ENCODE measurements around the gene C22orf31.
A peak's percentile ranks its signal among the peaks of the same experiment; 100 is the strongest.
"Not testable (repeated sequence)": the region's sequence is repeated elsewhere in the genome, so short reads cannot be mapped to it uniquely, and the experiment has no call there.

C22orf31 gene

DNA sequence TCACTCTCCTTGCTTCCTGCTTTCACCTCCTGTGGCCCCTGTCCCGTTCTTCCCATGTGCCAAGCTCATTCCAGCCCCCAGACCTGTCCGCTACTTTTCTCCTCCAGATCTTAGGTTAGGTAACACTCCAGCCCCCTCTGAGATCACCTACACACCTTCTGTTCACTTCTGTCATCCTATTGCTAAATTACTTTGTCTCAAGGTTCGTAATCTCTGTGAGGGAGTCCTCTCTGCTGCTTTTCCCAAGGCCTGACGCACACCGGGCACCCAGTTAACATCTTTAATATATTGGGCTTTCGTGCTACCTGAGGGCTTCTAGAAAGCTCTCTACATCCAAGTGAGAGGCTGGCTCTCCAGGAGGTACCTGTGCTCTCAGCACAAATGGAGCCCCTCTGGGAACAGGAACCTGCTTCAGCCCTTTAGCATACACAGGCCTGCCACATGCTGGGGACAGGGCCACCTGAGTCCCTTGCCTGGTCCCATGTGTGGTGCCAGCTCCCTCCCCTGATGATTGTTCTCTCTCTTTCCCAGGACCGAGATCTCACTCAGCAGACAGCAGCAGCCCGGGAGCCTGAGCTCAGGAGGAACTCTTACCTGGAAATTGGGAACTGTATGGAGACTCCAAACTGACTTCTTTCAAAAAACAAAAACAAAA lies 8.5 kb downstream of the C22orf31 start:
- DNase-seq: no peak

DNA sequence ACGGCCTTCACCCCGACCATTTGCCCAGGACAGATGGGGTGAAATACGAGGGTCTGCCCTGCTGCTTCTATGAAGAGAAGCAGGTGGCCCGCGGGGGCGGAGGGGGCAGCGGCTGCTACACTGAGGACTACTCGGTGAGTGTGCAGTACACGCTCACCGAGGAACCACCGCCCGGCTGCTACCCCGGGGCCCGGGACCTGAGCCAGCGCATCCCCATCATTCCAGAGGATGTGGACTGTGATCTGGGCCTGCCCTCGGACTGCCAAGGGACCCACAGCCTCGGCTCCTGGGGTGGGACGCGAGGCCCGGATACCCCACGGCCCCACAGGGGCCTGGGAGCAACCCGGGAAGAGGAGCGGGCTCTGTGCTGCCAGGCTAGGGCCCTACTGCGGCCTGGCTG lies 11.2 kb downstream of the C22orf31 start:
- DNase-seq: no peak

DNA sequence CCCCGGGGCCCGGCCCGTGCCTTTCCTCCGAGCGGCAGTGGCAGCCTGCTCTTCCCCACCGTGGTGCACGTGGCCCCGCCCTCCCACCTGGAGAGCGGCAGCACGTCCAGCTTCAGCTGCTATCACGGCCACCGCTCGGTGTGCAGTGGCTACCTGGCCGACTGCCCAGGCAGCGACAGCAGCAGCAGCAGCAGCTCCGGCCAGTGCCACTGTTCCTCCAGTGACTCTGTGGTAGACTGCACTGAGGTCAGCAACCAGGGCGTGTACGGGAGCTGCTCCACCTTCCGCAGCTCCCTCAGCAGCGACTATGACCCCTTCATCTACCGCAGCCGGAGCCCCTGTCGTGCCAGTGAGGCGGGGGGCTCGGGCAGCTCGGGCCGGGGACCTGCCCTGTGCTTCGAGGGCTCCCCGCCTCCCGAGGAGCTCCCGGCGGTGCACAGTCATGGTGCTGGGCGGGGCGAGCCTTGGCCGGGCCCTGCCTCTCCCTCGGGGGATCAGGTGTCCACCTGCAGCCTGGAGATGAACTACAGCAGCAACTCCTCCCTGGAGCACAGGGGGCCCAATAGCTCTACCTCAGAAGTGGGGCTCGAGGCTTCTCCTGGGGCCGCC lies 11.9 kb downstream of the C22orf31 start:
- DNase-seq: no peak

DNA sequence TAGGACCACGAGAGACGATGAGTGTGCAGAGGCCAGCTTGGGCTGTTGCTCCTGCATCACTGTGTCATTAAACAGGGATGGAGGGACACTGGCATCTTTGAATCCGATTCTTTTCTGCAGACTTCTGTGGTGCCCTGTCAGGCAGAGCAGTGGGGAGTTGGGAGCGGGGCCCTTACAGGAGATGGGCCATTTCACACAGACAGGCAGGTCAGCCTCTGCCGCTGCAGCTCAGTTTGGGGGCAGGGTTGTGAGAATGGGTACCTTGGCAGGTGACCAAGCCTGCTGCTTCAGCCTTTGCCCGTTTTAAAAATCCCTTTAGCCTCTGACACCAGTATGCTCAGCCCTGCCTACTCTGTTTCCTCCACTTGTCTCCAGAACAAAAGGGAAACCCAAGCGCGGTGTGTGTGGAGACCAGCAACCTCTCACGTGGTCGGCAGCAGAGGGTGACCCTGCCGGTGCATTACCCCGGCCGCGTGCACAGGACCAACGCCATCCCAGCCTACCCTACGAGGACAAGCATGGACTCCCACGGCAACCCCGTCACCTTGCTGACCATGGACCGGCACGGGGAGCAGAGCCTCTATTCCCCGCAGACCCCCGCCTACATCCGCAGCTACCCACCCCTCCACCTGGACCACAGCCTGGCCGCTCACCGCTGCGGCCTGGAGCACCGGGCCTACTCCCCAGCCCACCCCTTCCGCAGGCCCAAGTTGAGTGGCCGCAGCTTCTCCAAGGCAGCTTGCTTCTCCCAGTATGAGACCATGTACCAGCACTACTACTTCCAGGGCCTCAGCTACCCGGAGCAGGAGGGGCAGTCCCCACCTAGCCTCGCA lies 12.6 kb downstream of the C22orf31 start:
- no peak for DNase-seq

DNA sequence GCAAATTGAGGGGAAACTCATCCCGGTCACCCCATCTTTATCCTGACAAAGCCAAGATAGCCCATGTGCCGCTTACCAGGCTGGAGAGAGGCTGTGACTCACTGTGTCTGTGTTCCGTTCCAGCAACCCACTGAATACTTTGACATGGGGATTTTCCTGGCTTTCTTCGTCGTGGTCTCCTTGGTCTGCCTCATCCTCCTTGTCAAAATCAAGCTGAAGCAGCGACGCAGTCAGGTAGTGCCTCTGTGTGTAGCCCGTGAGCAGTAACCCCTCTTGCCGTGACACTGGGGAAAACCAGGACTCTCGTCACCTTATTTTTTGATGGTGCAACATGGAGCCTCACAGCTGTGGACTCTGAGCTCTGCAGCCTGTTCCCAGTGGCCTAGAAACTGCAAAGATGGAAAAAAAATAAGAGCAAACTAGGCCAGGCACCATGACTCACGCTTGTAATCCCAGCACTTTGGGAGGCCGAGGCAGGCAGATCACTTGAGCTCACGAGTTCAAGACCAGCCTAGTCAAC lies 16.9 kb downstream of the C22orf31 start:
- DNase-seq: no peak

DNA sequence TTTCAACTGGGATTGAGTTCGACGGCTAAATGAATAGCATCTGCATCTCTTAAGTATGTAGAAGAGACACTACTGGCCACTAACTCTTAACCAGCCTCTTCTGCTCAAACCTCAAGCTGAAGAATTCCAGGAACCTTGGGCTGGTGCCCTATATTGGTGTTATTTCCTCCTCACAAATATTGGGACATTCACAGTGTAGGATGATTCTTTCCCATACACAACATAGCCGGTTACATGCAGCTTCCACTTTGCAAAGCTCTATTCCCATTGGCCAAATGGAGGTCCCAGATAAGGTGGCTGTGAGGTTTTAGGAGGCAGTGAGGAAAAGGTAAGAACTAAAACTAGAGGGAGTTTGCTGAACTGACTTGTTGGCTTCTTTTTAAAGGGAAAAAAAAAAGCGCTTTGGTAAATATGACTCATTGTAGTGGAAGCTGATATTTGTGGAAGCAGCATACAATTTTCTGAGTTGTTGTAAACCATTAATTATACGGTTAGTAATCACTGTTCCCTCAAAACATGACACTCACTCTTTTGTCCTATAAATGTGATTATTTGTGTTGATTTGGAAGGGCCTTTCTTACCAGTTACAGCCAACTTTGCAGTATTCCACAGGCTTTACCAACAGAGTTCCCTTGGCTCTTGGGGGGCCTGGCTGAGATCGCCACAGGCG lies 17.6 kb downstream of the C22orf31 start:
- DNase-seq: no peak

DNA sequence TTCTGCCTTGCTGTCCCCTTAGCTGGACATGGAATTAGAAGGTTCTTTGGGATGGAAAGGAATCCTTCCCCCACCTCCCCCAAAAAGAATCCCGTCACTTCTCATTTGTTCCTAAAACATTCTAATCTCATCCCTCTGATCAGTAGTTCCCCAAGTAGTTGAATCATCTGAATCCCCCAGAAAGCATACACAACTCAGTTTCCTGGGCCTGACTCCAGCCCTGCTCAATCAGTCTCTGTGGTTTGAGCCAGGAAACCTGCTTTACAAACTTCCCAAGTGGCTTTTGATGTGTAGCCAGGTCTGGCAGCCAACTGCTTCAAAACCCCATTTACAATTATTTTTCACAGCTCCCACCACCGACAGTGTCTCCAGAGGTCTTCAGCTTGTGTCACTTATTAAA lies 20.2 kb downstream of the C22orf31 start:
- DNase-seq: no peak

DNA sequence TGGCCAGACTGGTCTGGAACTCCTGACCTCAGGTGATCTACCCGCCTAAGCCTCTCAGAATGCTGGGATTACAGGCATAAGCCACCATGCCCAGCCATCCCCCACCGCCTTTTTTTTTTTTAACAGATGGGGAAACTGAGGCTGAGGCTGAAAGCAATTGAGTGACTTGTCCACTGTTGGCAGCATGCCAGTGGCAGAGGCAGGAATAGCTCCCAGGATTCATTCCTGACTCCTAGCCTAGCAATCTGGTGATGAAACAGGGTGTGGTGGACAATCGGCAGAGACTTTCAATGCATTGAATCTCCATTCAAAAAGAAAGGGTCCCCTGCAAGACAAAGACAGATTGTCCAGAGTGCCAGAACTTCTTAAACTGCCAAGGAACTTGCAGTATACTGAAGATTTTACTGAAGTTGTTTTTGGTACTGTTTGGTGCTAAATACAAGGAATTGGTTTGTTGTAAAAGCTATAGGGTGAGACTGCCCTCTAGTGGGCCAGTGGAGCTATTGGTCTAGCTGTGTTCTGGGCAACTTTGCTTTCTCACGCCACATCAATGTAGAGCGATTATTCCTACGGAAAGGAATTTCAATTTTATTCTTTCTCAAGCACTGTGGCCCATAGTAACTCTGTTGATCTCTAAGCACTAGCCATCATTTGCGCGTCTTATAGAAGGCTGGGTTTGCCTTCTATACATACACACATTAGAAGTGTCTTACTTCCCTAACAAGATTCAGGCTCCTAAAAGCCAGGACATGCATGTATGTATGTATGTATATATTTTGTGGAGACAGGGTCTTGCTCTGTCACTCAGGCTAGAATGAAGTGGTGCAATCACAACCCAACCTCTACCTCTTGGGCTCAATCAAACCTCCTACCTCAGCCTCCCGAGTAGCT lies 21.0 kb downstream of the C22orf31 start:
- DNase-seq: peak; percentile 30 to 64

DNA sequence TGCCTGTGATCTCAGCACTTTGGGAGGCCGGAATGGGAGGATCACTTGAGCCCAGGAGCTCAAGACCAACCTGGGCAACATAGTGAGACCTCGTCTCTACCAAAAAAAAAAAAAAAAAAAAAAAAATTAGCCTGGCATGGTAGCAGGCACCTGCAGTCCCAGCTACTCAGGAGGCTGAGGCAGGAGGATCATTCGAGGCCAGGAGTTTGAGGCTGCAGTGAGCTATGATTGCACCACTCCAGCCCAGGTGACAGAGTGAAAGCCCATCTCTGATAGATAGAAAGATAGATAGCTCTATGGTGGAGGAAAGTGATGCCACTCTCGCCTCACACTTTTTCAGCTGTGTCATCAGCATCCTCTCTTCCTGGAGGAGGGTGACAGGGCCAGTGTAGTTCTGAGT lies 21.9 kb downstream of the C22orf31 start:
- DNase-seq: not testable (repeated sequence)

DNA sequence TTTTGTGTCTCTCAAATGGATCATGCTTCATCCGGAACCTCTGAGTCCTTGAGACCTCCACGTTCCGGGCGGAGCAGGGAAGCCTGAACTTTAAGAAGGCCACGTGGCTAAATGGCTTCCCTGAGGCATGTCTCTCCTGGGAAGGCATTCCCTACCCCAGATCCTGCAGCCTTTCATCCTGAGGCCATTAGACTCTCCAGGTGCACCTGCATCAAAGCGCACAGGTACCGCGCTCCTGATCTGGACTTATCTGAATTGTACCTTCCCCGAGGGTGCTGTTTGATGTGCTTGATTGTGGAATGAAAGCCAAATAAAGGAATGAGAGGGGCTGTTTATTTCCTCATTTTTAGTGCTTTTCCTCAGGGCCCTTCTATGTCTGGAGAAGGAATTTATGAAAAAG lies 22.5 kb downstream of the C22orf31 start:
- DNase-seq: no peak

DNA sequence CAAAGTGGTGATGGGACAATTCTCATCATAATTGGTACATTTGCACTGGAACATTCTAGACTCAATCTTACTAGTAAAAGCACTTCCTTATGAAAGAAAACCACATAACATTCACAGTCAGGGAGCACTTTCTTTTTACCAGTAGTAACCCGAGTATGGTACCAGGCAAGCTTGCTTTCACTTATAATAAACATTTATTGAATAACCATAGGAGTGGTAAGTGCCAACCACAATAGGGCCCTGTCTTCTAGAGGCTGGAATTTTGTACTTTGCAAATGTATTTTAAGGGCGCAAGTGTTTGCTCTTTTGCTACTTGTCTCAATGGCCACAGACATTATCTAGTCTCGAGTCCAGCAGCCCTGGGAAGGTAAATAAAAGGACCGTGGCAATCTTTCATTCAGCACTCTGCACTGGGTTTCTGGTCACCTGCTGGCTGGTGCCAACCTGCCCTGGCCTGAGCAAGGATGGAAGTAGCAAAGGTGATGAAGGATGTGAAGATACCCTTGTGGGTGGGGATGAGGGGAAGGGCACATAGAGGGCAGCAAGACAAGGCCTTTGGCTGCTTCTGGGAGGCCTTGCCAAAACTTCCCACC lies 24.2 kb downstream of the C22orf31 start:
- no peak for DNase-seq

DNA sequence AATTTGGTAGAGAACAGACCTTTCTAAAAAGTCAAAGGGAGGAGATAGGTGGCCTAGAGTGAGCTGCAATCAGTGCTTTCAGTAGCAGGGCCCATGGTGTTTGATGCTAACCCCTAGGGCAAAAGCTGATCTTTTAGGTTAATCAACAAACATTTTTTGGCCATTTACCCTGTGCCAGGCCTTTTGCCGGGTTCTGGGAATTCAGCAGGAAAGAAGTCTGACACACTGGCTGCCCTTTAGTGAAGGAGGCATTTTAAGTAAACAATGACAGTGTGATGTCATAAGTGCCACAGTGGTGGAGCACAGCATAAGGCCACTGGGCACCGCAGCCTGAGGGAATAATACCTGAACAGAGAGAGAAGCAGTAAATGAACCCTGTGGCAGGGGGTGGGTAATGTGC lies 29.0 kb downstream of the C22orf31 start:
- DNase-seq: no peak

DNA sequence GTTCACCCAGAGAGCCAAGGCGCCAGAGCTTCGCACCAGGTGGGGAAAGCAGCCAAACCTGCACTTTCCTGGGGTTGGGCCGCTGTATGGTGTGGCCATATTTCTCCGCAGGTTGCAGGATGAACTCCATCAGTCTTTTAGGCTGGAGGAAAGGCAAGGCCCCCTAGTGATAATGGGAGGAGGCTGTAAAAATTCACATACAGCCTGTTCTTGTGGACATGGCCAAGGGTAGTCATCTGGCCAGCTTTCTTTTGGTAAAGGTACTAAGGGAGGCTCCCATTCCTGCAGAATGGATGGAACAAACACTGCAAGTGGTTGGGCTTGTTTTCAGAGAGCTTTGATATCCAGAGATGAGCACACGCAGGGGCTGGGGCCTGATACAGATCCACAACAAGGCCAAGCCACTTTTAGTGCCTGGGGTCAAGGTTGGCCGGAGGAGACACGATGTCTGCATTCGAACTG lies 29.6 kb downstream of the C22orf31 start:
- DNase-seq: no peak

DNA sequence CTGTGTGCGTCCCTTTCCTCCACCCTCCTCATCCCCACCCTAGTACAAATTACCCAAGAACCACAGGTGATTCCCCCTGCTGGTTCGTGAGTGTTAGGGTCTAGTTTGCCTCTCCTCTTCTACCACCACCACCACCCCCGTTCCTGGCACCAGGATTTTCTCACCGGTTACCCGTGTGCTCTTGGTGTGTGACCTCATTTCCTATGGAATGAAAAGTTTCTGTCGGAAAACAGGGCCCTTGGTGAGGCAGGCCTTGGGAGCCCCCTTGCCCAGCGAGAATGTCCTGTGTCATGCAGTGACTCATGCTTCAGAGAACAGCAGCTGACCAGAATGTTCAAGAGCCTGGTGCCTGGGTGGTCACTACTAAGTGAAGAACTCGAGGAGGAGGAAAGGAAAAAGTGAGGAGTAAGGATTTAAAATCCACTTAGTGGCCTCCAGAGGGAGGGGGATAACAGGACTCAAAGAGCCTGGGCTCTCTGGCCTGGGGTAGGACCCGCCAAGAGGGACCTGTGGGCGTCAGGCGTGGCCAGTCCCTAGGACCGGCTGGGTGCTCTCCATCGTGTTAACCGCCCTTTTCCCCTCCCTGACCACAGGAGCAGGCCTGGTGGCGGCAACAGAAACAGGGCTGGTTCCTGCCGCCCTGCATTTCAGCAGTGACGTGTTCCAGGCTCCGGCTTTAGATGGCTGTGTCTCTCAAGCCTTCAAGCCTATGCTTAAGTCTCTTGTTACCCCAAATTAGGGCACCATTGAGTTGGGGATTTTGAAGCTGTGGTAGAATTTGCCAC lies 30.2 kb downstream of the C22orf31 start:
- DNase-seq: peak; percentile 44 to 71

DNA sequence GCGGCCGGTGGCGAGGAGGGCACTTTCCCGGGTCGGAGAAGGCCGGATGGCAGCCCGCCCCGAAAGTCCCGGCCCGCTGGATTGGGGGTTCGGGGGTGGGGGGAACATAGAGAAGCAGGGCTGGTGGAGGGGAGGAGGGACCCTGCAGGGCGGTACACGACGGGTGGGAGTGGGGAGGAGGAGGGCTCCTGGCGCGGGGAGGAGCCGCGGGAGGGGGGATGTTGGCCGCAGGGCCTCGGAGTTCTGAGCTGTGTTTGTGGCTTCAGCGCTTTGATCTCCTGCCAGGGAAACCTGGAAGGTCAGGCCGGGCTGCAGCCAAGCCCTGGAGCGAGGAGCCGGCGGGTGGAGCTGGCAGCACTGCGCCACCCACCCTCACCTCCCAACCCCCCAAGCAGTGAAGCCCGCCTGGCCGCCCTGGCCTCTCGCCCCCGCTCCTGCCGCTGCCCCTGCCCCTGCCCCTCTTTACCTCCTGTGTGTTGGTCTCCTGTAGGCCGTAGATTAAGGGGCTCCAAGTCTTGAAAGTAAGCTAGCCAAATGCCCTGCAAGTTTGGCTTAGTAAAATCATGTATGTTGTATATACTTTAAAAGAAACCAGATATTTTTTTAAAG lies 30.9 kb downstream of the C22orf31 start:
- peak; percentile 1 to 6 for DNase-seq

DNA sequence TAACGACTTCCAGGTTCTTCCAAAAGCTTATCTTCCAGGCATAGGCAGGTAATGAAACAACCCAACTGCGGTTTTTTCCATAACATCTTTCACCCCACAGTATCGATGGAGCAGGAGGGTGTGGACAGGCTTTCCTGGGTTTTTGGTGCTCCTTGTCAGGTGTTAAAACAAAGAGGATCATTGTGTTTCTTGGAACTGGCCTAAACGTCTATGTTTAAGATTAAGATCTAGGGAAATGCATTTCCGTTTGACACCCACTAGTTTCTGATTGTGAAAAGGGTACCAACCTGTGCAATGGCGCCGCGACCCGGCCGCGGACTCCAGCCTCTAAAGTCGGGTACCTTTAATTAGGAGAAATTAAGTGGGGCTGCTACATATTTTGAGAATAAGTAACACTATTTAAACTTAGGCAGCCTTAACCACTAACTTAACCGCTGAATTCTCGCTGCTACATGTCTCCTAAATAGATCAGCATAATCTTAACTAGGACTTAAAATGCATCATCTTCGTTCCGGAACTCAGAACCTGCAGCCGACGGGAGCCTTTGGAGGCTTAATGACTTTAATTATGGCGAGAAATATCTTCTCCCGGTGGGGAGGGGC lies 31.5 kb downstream of the C22orf31 start:
- DNase-seq: no peak

DNA sequence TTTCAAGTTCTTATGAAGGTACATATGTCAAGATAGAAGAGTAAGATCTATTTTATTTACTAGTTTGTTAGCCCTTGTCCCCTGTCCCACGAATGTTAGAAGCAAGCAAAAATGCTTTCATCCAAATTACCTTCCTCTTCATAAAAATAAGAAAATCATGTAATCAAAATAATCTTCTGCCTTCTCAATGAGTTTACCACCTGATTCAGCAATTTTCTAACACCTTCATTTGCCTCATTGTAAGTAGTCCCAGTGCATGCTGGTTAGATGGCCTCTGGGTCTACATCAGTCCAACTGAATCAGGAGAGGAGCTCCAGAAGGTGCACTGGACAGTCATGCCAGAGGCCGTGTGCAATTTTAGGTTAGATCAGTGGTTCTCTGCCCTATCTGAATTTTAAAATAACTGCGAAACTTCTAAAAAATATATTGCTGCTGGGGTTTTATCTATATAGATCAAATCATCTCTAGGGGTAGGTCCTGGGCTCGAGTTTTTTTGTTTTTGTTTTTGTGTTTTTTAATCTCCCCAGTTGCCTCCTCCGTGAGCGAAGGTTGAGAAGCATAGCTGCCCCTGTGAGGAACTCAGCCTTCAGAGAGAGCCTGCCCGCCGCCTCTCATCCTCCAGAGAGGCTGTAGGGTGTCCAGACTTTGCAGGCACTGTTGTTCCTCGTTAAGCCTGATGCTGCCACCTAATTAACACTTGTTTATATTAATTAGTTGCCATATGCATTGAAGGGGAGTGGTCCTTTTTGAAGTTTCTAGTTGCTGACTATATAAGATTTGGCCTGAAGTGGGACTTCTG lies 32.2 kb downstream of the C22orf31 start:
- no peak for DNase-seq

DNA sequence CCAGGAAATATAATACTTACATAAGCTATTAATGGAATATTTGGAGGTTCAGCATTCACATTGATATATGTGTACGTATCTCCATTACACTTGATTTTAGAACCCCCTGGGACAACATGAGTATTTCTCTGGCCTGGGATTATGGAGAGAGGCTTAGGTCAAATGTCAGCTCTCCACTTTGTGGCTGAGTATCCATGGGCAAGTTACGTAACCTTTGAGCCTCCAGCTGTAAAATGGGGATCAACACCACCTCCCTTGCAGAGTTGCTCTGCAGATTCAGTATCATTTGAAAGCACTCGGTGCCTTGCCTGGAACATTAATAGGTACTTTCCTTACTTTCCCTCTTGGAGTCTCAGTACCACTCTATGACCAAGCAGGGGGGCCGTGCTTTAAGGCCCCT lies 33.2 kb downstream of the C22orf31 start:
- no peak for DNase-seq

DNA sequence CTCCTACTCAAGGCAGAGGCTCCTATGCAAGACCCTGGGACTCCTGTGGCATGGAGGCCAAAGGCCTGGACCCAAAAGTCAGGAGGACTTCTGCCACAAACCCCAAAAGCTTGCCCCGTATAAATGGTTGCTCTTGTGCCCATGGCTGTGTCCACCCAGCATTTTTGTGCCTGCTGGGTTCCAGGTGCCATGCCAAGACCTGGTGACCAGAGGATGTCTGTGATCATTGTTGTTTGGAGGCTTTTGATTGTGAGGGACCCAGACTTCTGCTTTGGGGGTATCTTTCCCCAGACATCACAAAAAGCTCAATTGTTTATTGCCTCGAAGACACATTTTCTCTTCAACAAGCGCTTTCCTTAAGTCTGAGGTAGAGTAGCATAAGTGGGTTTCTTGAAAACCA lies 35.1 kb downstream of the C22orf31 start:
- DNase-seq: no peak

Data from SW 1271 (cell line).